GM23248 (cell line): Measurements from ENCODE around the gene SF3B4. TPM values are rescaled to one million over a fixed set of nuclear protein-coding genes. Genes with fewer than 3 reads are reported as not detected.

ENCODE experiments used
- DNase-seq: peaks from one replicate; pipeline ENCODE4 v3.0.0-alpha.2; 2015
- H2AFZ ChIP-seq: fragments of 200-600 bp; sonication (generic); 2 replicates; pipeline ENCODE4 v1.6.1; 2016; ENCODE audit warnings: antibody characterized with exemption
- H3F3A ChIP-seq: fragments of 200-600 bp; sonication (generic); 2 replicates; pipeline ENCODE4 v1.6.1; 2016; ENCODE audit warnings: mild to moderate bottlenecking, antibody characterized with exemption, mixed run types; ENCODE audit not compliant: insufficient read depth
- H3K27ac ChIP-seq: fragments of 200-600 bp; sonication (generic); 2 replicates; pipeline ENCODE4 v1.5.1; 2016; ENCODE audit warnings: mild to moderate bottlenecking
- H3K27me3 ChIP-seq: fragments of 200-600 bp; sonication (generic); replicated peaks from 2 replicates; pipeline ENCODE4 v1.6.1; 2016; ENCODE audit warnings: mild to moderate bottlenecking; ENCODE audit not compliant: insufficient read depth
- H3K36me3 ChIP-seq: fragments of 200-600 bp; sonication (generic); 2 replicates; pipeline ENCODE4 v1.6.1; 2016; ENCODE audit warnings: low read depth, mild to moderate bottlenecking
- H3K4me1 ChIP-seq: fragments of 200-600 bp; sonication (generic); 2 replicates; pipeline ENCODE4 v1.6.1; 2016; ENCODE audit warnings: mild to moderate bottlenecking; ENCODE audit not compliant: insufficient read depth
- H3K4me2 ChIP-seq: fragments of 200-600 bp; sonication (generic); one replicate; pipeline ENCODE4 v1.6.1; 2016; ENCODE audit warnings: mild to moderate bottlenecking; ENCODE audit not compliant: unreplicated experiment
- H3K4me3 ChIP-seq: fragments of 200-600 bp; sonication (generic); 2 replicates; pipeline ENCODE4 v1.5.1; 2016; ENCODE audit warnings: mild to moderate bottlenecking
- H3K79me2 ChIP-seq: fragments of 200-600 bp; sonication (generic); 2 replicates; pipeline ENCODE4 v1.6.1; 2016; ENCODE audit warnings: mild to moderate bottlenecking; ENCODE audit not compliant: insufficient read depth
- H3K9ac ChIP-seq: fragments of 200-600 bp; sonication (generic); 2 replicates; pipeline ENCODE4 v1.6.1; 2016; ENCODE audit warnings: mild to moderate bottlenecking
- H3K9me2 ChIP-seq: fragments of 200-600 bp; sonication (generic); 2 replicates; pipeline ENCODE4 v1.6.1; 2016; ENCODE audit warnings: mixed run types, mild to moderate bottlenecking, moderate library complexity; ENCODE audit not compliant: insufficient read depth
- H3K9me3 ChIP-seq: fragments of 200-600 bp; sonication (generic); one replicate; pipeline ENCODE4 v1.6.1; 2017; ENCODE audit warnings: low read depth
- H4K20me1 ChIP-seq: fragments of 200-600 bp; sonication (generic); 2 replicates; pipeline ENCODE4 v1.6.0; 2016; ENCODE audit not compliant: insufficient read depth
- EZH2 ChIP-seq: fragments of 200-600 bp; sonication (generic); IDR thresholded peaks from 2 replicates; pipeline ENCODE4 v1.6.1; 2018; ENCODE audit warnings: antibody characterized with exemption, mild to moderate bottlenecking; ENCODE audit not compliant: insufficient read depth, poor library complexity, severe bottlenecking
- EZH2phosphoT487 ChIP-seq: fragments of 200-600 bp; sonication (generic); IDR thresholded peaks from 2 replicates; pipeline ENCODE4 v1.6.1; 2018; ENCODE audit warnings: antibody characterized with exemption, moderate library complexity, mild to moderate bottlenecking, low read depth; ENCODE audit not compliant: insufficient read depth
- WGBS, 2 experiments: methylation state at CpG; one replicate each; pipeline ENCODE4 v1.1.6; 2015 to 2017; ENCODE audit warnings: low lambda C conversion rate in 2 of 2, low coverage in 1 of 2; ENCODE audit errors: missing lambda C conversion rate in 2 of 2; 5-methylcytosine and 5-hydroxymethylcytosine counted together
- in situ Hi-C: fragments of 300-500 bp; cut with MboI; formaldehyde crosslinking; loops from 2 replicates; pipeline ENCODE4 v1.15.0; 2020
- polyA plus RNA-seq: library from polyadenylated mRNA; unstranded; fragments of >200 nt; fragmentation: Nextera tagmentation; extraction: Ambion mirVana; gene quantifications from 2 replicates; pipeline ENCODE4 v1.2.1, GENCODE V29; 2016
- total RNA-seq: library from RNA; depleted of rRNA; stranded (reverse); fragments of >200 nt; shearing (Covaris generic); gene quantifications from 2 replicates; pipeline ENCODE4 v1.2.3, GENCODE V29; 2014; rRNA removed

SF3B4 gene, protein sequence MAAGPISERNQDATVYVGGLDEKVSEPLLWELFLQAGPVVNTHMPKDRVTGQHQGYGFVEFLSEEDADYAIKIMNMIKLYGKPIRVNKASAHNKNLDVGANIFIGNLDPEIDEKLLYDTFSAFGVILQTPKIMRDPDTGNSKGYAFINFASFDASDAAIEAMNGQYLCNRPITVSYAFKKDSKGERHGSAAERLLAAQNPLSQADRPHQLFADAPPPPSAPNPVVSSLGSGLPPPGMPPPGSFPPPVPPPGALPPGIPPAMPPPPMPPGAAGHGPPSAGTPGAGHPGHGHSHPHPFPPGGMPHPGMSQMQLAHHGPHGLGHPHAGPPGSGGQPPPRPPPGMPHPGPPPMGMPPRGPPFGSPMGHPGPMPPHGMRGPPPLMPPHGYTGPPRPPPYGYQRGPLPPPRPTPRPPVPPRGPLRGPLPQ
- total RNA-seq (12.3 and 17.5 TPM in 2 replicates), polyA plus RNA-seq (98.0 and 106 TPM in 2 replicates)

DNA sequence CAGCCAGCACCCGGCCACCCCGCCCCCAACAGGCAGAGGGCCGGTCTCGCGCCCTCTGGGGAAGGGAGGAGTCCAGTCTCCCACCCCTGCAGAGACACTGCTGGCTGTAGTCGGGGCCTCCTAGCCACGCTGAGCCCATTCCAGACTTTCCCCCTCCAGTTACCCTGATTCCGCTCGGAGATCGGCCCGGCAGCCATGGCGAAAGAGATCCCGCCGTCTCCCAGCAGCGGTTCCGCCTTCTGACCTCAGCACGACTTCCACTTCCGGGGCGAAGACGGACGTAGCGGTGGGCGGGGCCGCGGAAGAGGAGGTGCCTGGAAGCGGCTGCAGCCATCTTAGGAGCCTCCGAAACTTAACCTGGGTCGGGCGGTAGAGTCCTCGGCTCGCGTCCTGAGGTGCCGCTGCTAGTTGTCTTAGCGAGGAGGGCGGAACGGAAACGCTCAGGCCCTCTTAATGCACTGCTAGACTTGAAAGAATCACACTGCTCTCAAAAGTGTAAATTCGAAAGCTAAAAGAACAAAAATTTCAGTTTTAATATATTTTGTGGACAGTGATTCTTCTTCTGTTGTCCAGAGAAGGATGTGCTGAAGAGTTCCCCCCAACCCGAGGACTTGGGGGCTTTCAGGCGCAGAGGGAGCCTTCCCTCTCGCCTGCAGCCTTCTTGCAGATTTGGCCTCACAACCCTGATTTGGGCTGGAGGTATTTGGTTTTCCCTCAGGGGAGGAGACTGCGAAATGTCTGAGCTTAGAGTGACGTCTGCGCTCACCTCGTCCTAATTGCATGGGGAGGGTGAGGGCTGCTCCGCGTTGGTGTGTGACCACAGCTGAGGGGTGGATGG, at the start of gene SF3B4:
TSS of gene SF3B4 (minus strand) at position 241 of the 838 bp plus-strand sequence. CDS start at position 197, 44 bp downstream.
- H4K20me1 ChIP-seq: no peaks in the 10 kb centered on the region
- H3K9ac ChIP-seq: peak within 1 kb of the TSS; percentile 91
- H2AFZ ChIP-seq: peak within 1 kb of the TSS; percentile 81
- peak within 1 kb of the TSS; percentile 95 for H3K4me3 ChIP-seq
- peaks cover 39% of the 10 kb centered on the region for H3K4me1 ChIP-seq
- WGBS, 2 experiments: 1 to 3% methylated on average over 46 to 47 of the region's 47 CpGs
- peak within 1 kb of the TSS; percentile 99 for H3K4me2 ChIP-seq
- no peaks in the 10 kb centered on the region for H3K27me3 ChIP-seq
- peak; percentile 99 for DNase-seq
- H3K79me2 ChIP-seq: peaks cover 35% of the 10 kb centered on the region
- H3F3A ChIP-seq: peaks cover 26% of the 10 kb centered on the region
- in situ Hi-C loops: no loop called here
- H3K36me3 ChIP-seq: peaks cover 32% of the 10 kb centered on the region
- H3K27ac ChIP-seq: peak within 1 kb of the TSS; percentile 90
- no peak for TF ChIP-seq EZH2phosphoT487
- no peak for TF ChIP-seq EZH2
- H3K9me2 ChIP-seq: no peaks in the 10 kb centered on the region
- no peaks in the 10 kb centered on the region for H3K9me3 ChIP-seq

DNA sequence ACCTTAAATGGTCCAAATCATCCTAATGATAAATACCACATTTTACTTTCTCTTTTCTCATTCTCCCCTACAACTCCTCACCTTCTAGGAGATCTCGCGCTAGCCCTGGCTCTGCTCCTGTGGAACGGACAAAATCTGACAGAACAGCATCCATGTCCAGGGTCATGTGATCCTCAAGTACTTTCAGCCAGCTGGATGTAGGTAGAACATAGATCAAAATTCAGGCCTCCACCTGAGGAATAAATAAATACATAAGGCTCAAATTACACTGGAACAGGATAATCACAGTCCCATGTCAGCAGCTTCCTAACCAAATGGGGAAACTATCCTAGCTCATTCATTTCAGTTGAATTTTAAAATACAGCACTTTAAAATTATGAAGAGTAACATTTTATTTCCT, 49.7 kb upstream of the SF3B4 start:
- Histone ChIP-seq H2AFZ (no peak overlapping the region), H4K20me1 (peaks cover 23% of the 10 kb centered on the region; the same call in 1 of the 2 replicates), H3K9me3 (no peaks in the 10 kb centered on the region), H3K4me1 (peaks cover 23% of the 10 kb centered on the region; the same call in 1 of the 2 replicates), H3K36me3 (peaks cover 20% of the 10 kb centered on the region), H3K9me2 (no peaks in the 10 kb centered on the region), H3K27me3 (no peaks in the 10 kb centered on the region), H3K9ac (no peak overlapping the region), H3K4me3 (no peak overlapping the region), H3K27ac (no peak overlapping the region), H3F3A (peaks cover 13% of the 10 kb centered on the region; the same call in 1 of the 2 replicates), H3K79me2 (peaks cover 98% of the 10 kb centered on the region), H3K4me2 (no peak overlapping the region)
- no peak for DNase-seq
- in situ Hi-C loops: no loop called here
- TF ChIP-seq EZH2: no peak
- no peak for TF ChIP-seq EZH2phosphoT487
- 95 to 100% methylated on average over 3 of the region's 3 CpGs for WGBS, 2 experiments

DNA sequence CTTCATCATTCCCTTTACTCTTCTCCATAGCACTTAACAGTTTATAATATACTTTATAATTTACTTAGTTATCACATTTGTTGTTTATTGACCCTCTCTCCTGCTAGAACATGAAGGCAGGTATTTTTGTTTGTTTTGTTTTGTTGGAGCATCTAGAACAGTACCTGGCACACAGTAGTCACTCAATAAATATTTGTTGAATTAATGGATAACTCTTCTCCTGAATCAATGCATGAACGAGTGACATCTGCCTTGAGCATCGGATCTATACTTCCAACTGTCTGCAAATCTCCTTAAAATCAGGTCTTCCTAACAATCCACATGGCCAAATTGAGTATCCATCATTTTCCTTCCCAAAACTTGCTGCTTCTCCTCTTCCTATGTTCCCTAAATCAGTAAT, 44.9 kb upstream of the SF3B4 start:
- no peaks in the 10 kb centered on the region for H3K9me3 ChIP-seq
- in situ Hi-C loops: no loop called here
- H3K27ac ChIP-seq: no peak overlapping the region
- no peak for TF ChIP-seq EZH2phosphoT487
- no peak for TF ChIP-seq EZH2
- no peaks in the 10 kb centered on the region for H3K27me3 ChIP-seq
- no peaks in the 10 kb centered on the region for H3K9me2 ChIP-seq
- WGBS, 2 experiments: 80 to 83% methylated on average over 2 of the region's 2 CpGs
- H2AFZ ChIP-seq: no peak overlapping the region
- H3K36me3 ChIP-seq: peaks cover 37% of the 10 kb centered on the region
- H3K79me2 ChIP-seq: peaks cover 95% of the 10 kb centered on the region
- peaks cover 2% of the 10 kb centered on the region; the same call in 1 of the 2 replicates for H4K20me1 ChIP-seq
- no peak for DNase-seq
- no peak overlapping the region for H3K4me2 ChIP-seq
- H3K9ac ChIP-seq: no peak overlapping the region
- no peaks in the 10 kb centered on the region for H3K4me1 ChIP-seq
- no peak overlapping the region for H3K4me3 ChIP-seq
- no peaks in the 10 kb centered on the region for H3F3A ChIP-seq

DNA sequence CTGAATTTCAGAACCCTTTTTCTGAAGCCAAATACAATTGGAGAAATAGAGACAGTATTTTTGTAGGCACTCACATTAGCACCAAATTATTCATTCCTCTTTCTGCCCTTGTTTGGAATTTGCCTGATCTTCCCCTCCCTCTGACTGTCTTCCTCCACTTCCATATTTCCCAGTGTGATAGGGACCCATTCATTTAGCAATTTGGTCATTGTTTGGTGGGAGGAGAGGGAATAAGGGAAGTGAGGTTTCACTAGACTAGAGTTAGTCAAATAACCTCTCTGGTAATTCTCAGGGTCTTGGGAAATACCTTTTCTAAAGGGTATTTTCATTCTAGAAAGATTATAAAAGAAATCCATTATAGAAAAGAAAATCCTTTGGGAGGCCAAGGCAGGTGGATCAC, 40.0 kb upstream of the SF3B4 start:
- no peaks in the 10 kb centered on the region for H3K27me3 ChIP-seq
- 0 out of 2 replicates have a peak, but pooled peaks cover 3% of the 10 kb centered on the region for H3K4me1 ChIP-seq
- peaks cover 51% of the 10 kb centered on the region for H3K36me3 ChIP-seq

More for the DNA sequence above, 40.0 kb upstream of the SF3B4 start:
- Histone ChIP-seq H4K20me1 (no peaks in the 10 kb centered on the region), H3F3A (peaks cover 20% of the 10 kb centered on the region), H3K9ac (no peak overlapping the region), H3K4me3 (no peak overlapping the region), H3K27ac (no peak overlapping the region), H2AFZ (no peak overlapping the region), H3K4me2 (no peak overlapping the region), H3K9me2 (no peaks in the 10 kb centered on the region), H3K79me2 (peaks cover 76% of the 10 kb centered on the region), H3K9me3 (no peaks in the 10 kb centered on the region)
- no peak for DNase-seq
- no peak for TF ChIP-seq EZH2
- in situ Hi-C loops: loop anchor here (10.0 kb wide), 2 partner anchors 87 to 207 kb away; no protein-coding TSS in a partner anchor
